HAP-1 (cell line): Measurements from ENCODE around the gene SPTLC3.

Experiments
- DNase-seq, 2 experiments: peaks; one replicate each; pipeline ENCODE4 v3.0.0-alpha.2; 2016 to 2020; ENCODE audit warnings: low spot score in 2 of 2
- H3K27me3 ChIP-seq: fragments of 250-450 bp; sonication (Bioruptor Pico); 2 replicates; pipeline ENCODE4 v1.5.1; 2020; ENCODE audit warnings: low read depth, mild to moderate bottlenecking, moderate library complexity
- H3K36me3 ChIP-seq: fragments of 250-450 bp; sonication (Bioruptor Pico); replicated peaks from 2 replicates; pipeline ENCODE4 v1.5.1; 2020; ENCODE audit warnings: mild to moderate bottlenecking
- H3K4me1 ChIP-seq: fragments of 250-450 bp; sonication (Bioruptor Pico); 2 replicates; pipeline ENCODE4 v1.5.1; 2020; ENCODE audit warnings: mild to moderate bottlenecking
- H3K4me3 ChIP-seq: fragments of 250-450 bp; sonication (Bioruptor Pico); 2 replicates; pipeline ENCODE4 v1.5.1; 2020; ENCODE audit warnings: mild to moderate bottlenecking, moderate library complexity
- H3K9me3 ChIP-seq: fragments of 250-450 bp; sonication (Bioruptor Pico); 2 replicates; pipeline ENCODE4 v1.5.1; 2020; ENCODE audit warnings: mild to moderate bottlenecking, moderate library complexity
- in situ Hi-C: fragments of 300-500 bp; cut with MboI; formaldehyde crosslinking; loops from 3 replicates; pipeline ENCODE4 v1.14.3; 2020; ENCODE audit warnings: low sequenced_read_pairs, inconsistent platforms, mixed read lengths

The SPTLC3 gene

GRCh38 chr20:13006825-13007224 is 1.9 kb upstream of the SPTLC3 start:
- in situ Hi-C loops: no loop called here
- H3K4me3 ChIP-seq: no peak overlapping the region
- no peaks in the 10 kb centered on the region for H3K27me3 ChIP-seq
- no peak for DNase-seq
- no peaks in the 10 kb centered on the region for H3K36me3 ChIP-seq
- H3K9me3 ChIP-seq: no peaks in the 10 kb centered on the region
- H3K4me1 ChIP-seq: no peaks in the 10 kb centered on the region

- Histone ChIP-seq H3K4me3 (no peak overlapping the region), H3K9me3 (no peaks in the 10 kb centered on the region), H3K27me3 (no peaks in the 10 kb centered on the region), H3K4me1 (0 out of 2 replicates have a peak, but pooled peaks cover under 1% of the 10 kb centered on the region), H3K36me3 (no peaks in the 10 kb centered on the region)
- in situ Hi-C loops: no loop called here
- DNase-seq: no peak
These were observed 1.2 kb upstream of the SPTLC3 start for GRCh38 chr20:13007596-13007995.

DNA sequence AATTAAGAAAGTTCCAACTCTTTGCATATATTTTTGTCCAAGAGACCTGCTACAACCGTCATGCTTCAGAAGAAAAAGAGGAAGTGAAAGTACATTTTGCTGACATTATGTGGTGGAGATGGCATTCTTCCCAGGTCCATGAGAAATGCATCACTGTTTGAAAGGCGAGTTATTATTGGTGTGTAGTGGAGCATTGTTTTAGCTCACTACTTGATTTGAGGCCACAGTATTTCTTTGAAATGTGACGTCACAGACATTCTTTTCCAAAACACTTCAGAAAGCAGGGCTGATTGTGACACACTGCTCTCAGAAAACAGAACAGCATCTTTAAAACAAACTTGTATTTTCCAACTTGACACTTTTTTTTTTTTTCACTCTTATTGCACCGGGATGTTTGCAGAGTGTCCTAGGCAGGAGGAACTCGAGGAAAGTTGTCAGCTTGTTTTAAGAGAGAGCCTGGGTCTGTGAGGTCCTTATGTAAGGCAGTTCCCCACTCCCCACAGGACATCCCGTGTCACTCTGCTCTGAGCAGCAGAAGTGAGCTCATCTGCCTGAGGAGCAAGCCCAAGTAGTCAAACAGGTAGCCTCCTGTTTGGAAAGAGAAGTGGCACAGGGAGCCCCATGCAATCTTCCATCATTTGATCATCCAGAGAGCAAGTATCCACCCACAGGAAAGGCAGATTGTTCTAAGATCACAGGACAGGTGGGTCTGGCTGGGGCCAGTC is 1.1 kb downstream of the SPTLC3 start:
- in situ Hi-C loops: no loop called here
- H3K27me3 ChIP-seq: no peaks in the 10 kb centered on the region
- no peaks in the 10 kb centered on the region for H3K9me3 ChIP-seq
- peaks cover 9% of the 10 kb centered on the region for H3K4me1 ChIP-seq
- no peak for DNase-seq
- H3K36me3 ChIP-seq: no peaks in the 10 kb centered on the region
- H3K4me3 ChIP-seq: no peak overlapping the region

DNA sequence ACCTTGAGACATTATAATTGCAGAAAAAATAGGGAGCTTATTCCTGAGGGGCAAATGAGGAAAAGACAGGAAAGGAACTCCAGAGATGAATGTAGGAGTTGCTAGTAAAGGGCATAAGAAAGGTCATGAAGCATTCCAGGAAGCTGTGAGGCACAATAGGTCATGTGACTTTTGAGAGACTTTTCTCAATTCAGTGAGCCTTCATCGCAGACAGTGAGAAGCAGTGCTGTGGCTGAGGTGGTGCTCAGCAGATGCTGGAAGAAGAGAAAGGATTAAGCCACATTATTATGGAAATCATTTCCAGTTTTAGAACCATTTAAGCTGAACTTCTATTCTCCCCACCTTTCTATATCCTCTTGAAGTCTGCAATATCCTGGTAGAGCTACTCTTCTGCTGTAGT is 4.1 kb downstream of the SPTLC3 start:
- peak; percentile 50 to 82 for DNase-seq
- Histone ChIP-seq H3K4me3 (no peak overlapping the region), H3K36me3 (no peaks in the 10 kb centered on the region), H3K4me1 (peaks cover 9% of the 10 kb centered on the region), H3K9me3 (no peaks in the 10 kb centered on the region), H3K27me3 (no peaks in the 10 kb centered on the region)
- in situ Hi-C loops: no loop called here

DNA sequence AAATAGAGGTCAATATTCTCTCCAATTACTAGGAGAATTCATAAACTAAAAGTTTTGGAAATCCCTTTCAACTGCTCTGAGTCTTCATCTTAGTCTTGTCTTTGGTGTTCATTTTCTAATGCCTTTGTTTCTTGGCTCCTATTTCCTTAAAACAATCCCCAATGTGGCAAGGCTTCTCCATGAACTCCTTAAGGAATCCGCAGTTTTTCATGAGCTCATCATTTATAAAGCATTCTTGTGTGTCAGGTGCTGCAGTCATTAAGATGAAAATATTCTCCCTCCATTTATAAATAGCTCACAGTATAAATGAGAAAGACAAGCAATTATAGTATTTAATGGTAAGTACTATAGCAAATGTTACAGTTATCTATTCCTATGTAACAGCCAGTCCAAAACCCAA is 4.6 kb downstream of the SPTLC3 start:
- Histone ChIP-seq H3K4me1 (peaks cover 9% of the 10 kb centered on the region), H3K9me3 (no peaks in the 10 kb centered on the region), H3K27me3 (no peaks in the 10 kb centered on the region), H3K36me3 (no peaks in the 10 kb centered on the region), H3K4me3 (no peak overlapping the region)
- DNase-seq: no peak
- in situ Hi-C loops: no loop called here

- in situ Hi-C loops: no loop called here
- H3K4me1 ChIP-seq: peaks cover 9% of the 10 kb centered on the region
- H3K9me3 ChIP-seq: no peaks in the 10 kb centered on the region; the same call in 1 of the 2 replicates
- H3K27me3 ChIP-seq: no peaks in the 10 kb centered on the region
- H3K4me3 ChIP-seq: no peak overlapping the region
- DNase-seq: no peak
- no peaks in the 10 kb centered on the region for H3K36me3 ChIP-seq
These were observed 8.5 kb downstream of the SPTLC3 start for GRCh38 chr20:13017235-13017634.

- H3K4me3 ChIP-seq: no peak overlapping the region
- H3K27me3 ChIP-seq: no peaks in the 10 kb centered on the region
- no peaks in the 10 kb centered on the region; the same call in 1 of the 2 replicates for H3K9me3 ChIP-seq
- in situ Hi-C loops: no loop called here
- no peak for DNase-seq
- no peaks in the 10 kb centered on the region for H3K36me3 ChIP-seq
- peaks cover 3% of the 10 kb centered on the region; the same call in 1 of the 2 replicates for H3K4me1 ChIP-seq
These were observed 9.2 kb downstream of the SPTLC3 start for GRCh38 chr20:13017883-13018535.

- H3K27me3 ChIP-seq: no peaks in the 10 kb centered on the region
- no peak overlapping the region for H3K4me3 ChIP-seq
- no peaks in the 10 kb centered on the region; the same call in 1 of the 2 replicates for H3K9me3 ChIP-seq
- DNase-seq: no peak
- H3K4me1 ChIP-seq: no peaks in the 10 kb centered on the region
- no peaks in the 10 kb centered on the region for H3K36me3 ChIP-seq
- in situ Hi-C loops: no loop called here
These were observed 12.6 kb downstream of the SPTLC3 start for GRCh38 chr20:13021205-13021970.

DNA sequence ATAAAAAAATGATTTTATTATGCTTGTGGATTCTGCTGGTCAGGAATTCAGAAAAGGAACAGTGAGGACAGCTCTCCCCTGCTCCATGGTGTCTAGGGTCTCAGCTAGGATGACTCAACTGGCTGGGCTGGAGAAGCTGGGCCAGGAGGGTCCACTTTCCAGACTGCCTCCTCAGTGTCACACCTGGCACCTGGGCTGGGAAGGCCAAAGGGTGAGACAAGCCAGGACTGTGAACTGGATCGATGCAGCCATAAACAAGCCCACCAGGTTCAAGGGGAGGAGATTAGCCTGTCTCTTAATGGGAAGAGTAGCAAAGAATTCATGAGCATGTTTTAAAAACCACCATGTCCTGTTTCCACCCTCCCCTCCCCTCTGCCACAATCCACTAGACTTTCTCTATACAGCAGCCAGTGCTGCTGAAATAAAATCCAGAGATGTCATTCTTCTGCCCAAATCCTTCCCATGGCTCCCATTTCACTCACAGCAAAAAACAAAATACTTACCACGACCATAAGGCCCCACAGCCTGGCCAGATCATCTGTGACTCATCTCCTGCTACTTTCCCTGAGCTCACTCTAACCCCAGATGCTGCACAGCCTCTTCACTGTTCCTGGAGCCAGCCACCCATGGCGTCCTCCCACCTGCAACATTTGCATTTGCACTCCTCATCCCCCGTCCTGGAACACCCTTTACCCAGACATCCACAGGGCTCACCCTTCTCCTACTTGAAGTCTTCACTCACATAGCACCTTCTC is 13.8 kb downstream of the SPTLC3 start:
- in situ Hi-C loops: no loop called here
- Histone ChIP-seq H3K27me3 (no peaks in the 10 kb centered on the region), H3K9me3 (no peaks in the 10 kb centered on the region; the same call in 1 of the 2 replicates), H3K4me1 (no peaks in the 10 kb centered on the region), H3K4me3 (no peak overlapping the region), H3K36me3 (no peaks in the 10 kb centered on the region)
- no peak for DNase-seq

DNA sequence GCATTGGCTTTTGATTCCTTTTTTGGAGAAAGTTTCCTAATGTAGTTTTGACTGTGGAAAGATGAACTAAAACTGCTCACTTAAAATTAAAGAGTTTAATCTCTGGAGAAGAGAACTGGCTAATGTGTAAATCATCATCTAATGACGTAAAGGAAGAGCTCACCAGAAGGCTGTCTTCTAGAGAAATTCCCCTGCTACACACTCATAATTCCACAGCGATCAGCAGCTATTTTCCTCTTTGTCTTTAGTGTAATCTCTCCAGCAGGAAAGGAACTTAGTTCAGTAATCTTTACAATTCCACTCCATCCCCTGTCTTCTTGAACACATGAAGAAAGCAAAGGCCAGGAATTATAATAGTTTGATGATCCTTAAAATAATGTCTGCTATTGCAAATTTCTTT is 15.8 kb downstream of the SPTLC3 start:
- H3K9me3 ChIP-seq: no peaks in the 10 kb centered on the region; the same call in 1 of the 2 replicates
- DNase-seq: no peak
- no peak overlapping the region for H3K4me3 ChIP-seq
- no peaks in the 10 kb centered on the region for H3K4me1 ChIP-seq
- no peaks in the 10 kb centered on the region for H3K36me3 ChIP-seq
- H3K27me3 ChIP-seq: 0 out of 2 replicates have a peak, but pooled peaks cover 3% of the 10 kb centered on the region
- in situ Hi-C loops: no loop called here

DNA sequence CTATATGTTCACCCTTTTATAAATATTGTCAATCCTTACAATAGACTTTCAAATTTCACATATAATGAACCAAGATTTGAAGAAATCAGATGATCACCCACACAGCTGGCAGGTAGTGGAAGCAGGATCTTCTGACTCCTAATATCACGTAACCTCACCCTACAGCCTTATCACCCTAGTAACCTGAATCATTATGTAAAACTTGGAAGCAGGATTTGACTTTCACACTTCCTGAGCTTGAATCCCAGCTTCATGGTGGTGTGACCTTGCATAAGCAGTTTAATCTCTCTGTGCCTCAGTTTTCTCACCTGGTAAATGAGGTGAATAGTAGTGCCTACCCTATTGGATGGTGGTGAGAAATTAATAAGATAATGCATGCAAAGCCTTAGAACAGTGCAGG is 16.4 kb downstream of the SPTLC3 start:
- Histone ChIP-seq H3K9me3 (no peaks in the 10 kb centered on the region; the same call in 1 of the 2 replicates), H3K27me3 (0 out of 2 replicates have a peak, but pooled peaks cover 3% of the 10 kb centered on the region), H3K4me1 (no peaks in the 10 kb centered on the region), H3K36me3 (no peaks in the 10 kb centered on the region), H3K4me3 (no peak overlapping the region)
- in situ Hi-C loops: no loop called here
- DNase-seq: no peak

GRCh38 chr20:13028001-13028400 is 19.2 kb downstream of the SPTLC3 start:
- Histone ChIP-seq H3K27me3 (0 out of 2 replicates have a peak, but pooled peaks cover 3% of the 10 kb centered on the region), H3K4me3 (no peak overlapping the region), H3K36me3 (no peaks in the 10 kb centered on the region), H3K9me3 (no peaks in the 10 kb centered on the region), H3K4me1 (no peaks in the 10 kb centered on the region)
- in situ Hi-C loops: no loop called here
- DNase-seq: no peak

DNA sequence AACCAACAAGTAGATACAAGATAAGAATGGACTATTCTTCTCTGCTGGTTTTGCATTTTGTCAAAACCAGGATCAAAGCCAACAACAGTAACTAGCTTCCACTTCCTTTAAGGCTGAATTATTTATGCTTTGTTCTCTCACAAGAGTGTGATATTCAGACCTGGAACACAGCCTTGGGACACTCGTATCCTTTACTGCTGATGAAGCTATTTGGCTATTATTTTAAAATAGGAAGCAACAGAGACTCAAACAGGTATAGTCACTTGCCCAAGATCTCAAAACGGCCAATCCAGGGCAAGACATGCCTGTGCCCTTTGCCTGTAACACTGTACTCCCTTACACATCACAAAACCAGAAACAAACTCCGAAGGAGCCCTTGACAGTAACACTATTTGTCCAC is 19.9 kb downstream of the SPTLC3 start:
- Histone ChIP-seq H3K27me3 (0 out of 2 replicates have a peak, but pooled peaks cover 3% of the 10 kb centered on the region), H3K4me3 (no peak overlapping the region), H3K4me1 (no peaks in the 10 kb centered on the region), H3K36me3 (no peaks in the 10 kb centered on the region), H3K9me3 (no peaks in the 10 kb centered on the region)
- in situ Hi-C loops: no loop called here
- DNase-seq: no peak
